SK-N-MC (cell line): ENCODE data around the gene MANF.
"Not testable (repeated sequence)": the region's sequence is repeated elsewhere in the genome, so short reads cannot be mapped to it uniquely, and the experiment has no call there.

ENCODE experiments used
- DNase-seq: peaks from one replicate; pipeline ENCODE4 v3.0.0-alpha.2; 2011; ENCODE audit warnings: low read depth, low spot score
- H3K27ac ChIP-seq: fragments of 200-600 bp; sonication (generic); 2 replicates; pipeline ENCODE4 v1.5.1; 2016; ENCODE audit warnings: mixed run types
- H3K36me3 ChIP-seq: fragments of 200-600 bp; sonication (generic); 2 replicates; pipeline ENCODE4 v1.6.1; 2017; ENCODE audit warnings: antibody characterized with exemption, low read length, mixed read lengths; ENCODE audit not compliant: insufficient read depth
- H3K4me3 ChIP-seq: fragments of 200-600 bp; sonication (generic); 2 replicates; pipeline ENCODE4 v1.5.1; 2016
- H3K9ac ChIP-seq: fragments of 200-600 bp; sonication (generic); 2 replicates; pipeline ENCODE4 v1.8.0; 2017; ENCODE audit warnings: mixed run types, mixed read lengths; ENCODE audit not compliant: insufficient read length
- H3K9me3 ChIP-seq: fragments of 200-600 bp; sonication (generic); 2 replicates; pipeline ENCODE4 v1.6.1; 2017; ENCODE audit warnings: low read depth, mild to moderate bottlenecking, antibody characterized with exemption, low read length, moderate library complexity, mixed read lengths
- EZH2 ChIP-seq: fragments of 200-600 bp; sonication (generic); IDR thresholded peaks from one replicate; pipeline ENCODE4 v1.6.1; 2017; ENCODE audit warnings: antibody characterized with exemption
- FOXP2 ChIP-seq: optimal IDR thresholded peaks from 2 replicates; pipeline ENCODE3; 2011; ENCODE audit warnings: mild to moderate bottlenecking, moderate library complexity; ENCODE audit not compliant: insufficient read depth; ENCODE audit errors: extremely low read length, control extremely low read depth
- POLR2AphosphoS5 ChIP-seq: IDR thresholded peaks from 2 replicates; pipeline ENCODE4 v1.6.1; 2012; ENCODE audit warnings: mild to moderate bottlenecking, low read depth, low read length, borderline replicate concordance

MANF gene

GRCh38 chr3:51360806-51361205 lies 24.3 kb upstream of the MANF start:
- H3K4me3 ChIP-seq: no peak overlapping the region

GRCh38 chr3:51361746-51362145 lies 23.3 kb upstream of the MANF start:
- Histone ChIP-seq H3K36me3 (no peaks in the 10 kb centered on the region), H3K9me3 (no peaks in the 10 kb centered on the region), H3K27ac (no peak overlapping the region), H3K4me3 (no peak overlapping the region), H3K9ac (no peak overlapping the region)
- no peak for TF ChIP-seq EZH2
- TF ChIP-seq FOXP2: no peak
- no peak for TF ChIP-seq POLR2AphosphoS5
- DNase-seq: no peak

More at GRCh38 chr3:51360806-51361205, 24.3 kb upstream of the MANF start:
- DNase-seq: no peak
- TF ChIP-seq EZH2 (no peak), POLR2AphosphoS5 (no peak), FOXP2 (no peak)
- Histone ChIP-seq H3K9me3 (no peaks in the 10 kb centered on the region), H3K27ac (no peak overlapping the region), H3K36me3 (no peaks in the 10 kb centered on the region), H3K9ac (no peak overlapping the region)

GRCh38 chr3:51362476-51362875 lies 22.6 kb upstream of the MANF start:
- Histone ChIP-seq H3K9ac (no peak overlapping the region), H3K9me3 (no peaks in the 10 kb centered on the region), H3K4me3 (no peak overlapping the region), H3K36me3 (no peaks in the 10 kb centered on the region), H3K27ac (no peak overlapping the region)
- no peak for DNase-seq
- no peak for TF ChIP-seq EZH2
- no peak for TF ChIP-seq POLR2AphosphoS5
- TF ChIP-seq FOXP2: no peak

GRCh38 chr3:51368276-51368675 lies 16.8 kb upstream of the MANF start:
- not testable (repeated sequence) for H3K27ac ChIP-seq, DNase-seq, H3K4me3 ChIP-seq, H3K9me3 ChIP-seq, H3K36me3 ChIP-seq, H3K9ac ChIP-seq

GRCh38 chr3:51371943-51372557 lies 13.0 kb upstream of the MANF start:
- Histone ChIP-seq H3K27ac (no peak overlapping the region), H3K9ac (no peak overlapping the region), H3K9me3 (no peaks in the 10 kb centered on the region), H3K36me3 (no peaks in the 10 kb centered on the region), H3K4me3 (no peak overlapping the region)
- no peak for DNase-seq
- TF ChIP-seq EZH2: no peak

GRCh38 chr3:51373658-51374421 lies 11.3 kb upstream of the MANF start:
- DNase-seq: no peak
- no peaks in the 10 kb centered on the region for H3K9me3 ChIP-seq
- H3K4me3 ChIP-seq: no peak overlapping the region
- H3K27ac ChIP-seq: no peak overlapping the region
- TF ChIP-seq EZH2 (no peak), FOXP2 (no peak), POLR2AphosphoS5 (no peak)
- no peak overlapping the region for H3K9ac ChIP-seq
- no peaks in the 10 kb centered on the region for H3K36me3 ChIP-seq

GRCh38 chr3:51374456-51374855 lies 10.6 kb upstream of the MANF start:
- Histone ChIP-seq H3K36me3 (no peaks in the 10 kb centered on the region), H3K27ac (no peak overlapping the region), H3K9me3 (no peaks in the 10 kb centered on the region), H3K9ac (no peak overlapping the region), H3K4me3 (no peak overlapping the region)
- no peak for TF ChIP-seq EZH2
- TF ChIP-seq FOXP2: no peak
- no peak for TF ChIP-seq POLR2AphosphoS5
- no peak for DNase-seq

GRCh38 chr3:51375136-51375535 lies 10.0 kb upstream of the MANF start:
- TF ChIP-seq POLR2AphosphoS5 (no peak), FOXP2 (no peak), EZH2 (no peak)
- Histone ChIP-seq H3K4me3 (no peak overlapping the region), H3K36me3 (no peaks in the 10 kb centered on the region), H3K9ac (no peak overlapping the region), H3K9me3 (no peaks in the 10 kb centered on the region), H3K27ac (no peak overlapping the region)
- DNase-seq: no peak

GRCh38 chr3:51375571-51375970 lies 9.5 kb upstream of the MANF start:
- Histone ChIP-seq H3K36me3 (no peaks in the 10 kb centered on the region), H3K9ac (no peak overlapping the region), H3K27ac (no peak overlapping the region), H3K4me3 (no peak overlapping the region), H3K9me3 (no peaks in the 10 kb centered on the region)
- TF ChIP-seq EZH2: no peak
- TF ChIP-seq FOXP2: no peak
- TF ChIP-seq POLR2AphosphoS5: no peak
- DNase-seq: no peak
